Gastroesophageal sphincter (tissue), 4 donors: ENCODE data around the gene KATNAL2. TPM values are rescaled to one million over a fixed set of nuclear protein-coding genes. Genes with fewer than 3 reads are reported as not detected.

ENCODE experiments used
- ATAC-seq: fragments of 150-250 bp; one replicate; pipeline ENCODE4 v1.9.1; 2016; ENCODE audit warnings: mild to moderate bottlenecking, moderate library complexity
- H3K27ac ChIP-seq, 4 donors: fragments of 200-600 bp; sonication (generic) in 3 of 4; 1 replicate in 3 of 4; 2 replicates in 1 of 4; pipeline ENCODE4 v1.5.1; 2016 to 2019
- H3K27me3 ChIP-seq: fragments of 200-600 bp; sonication (generic); one replicate; pipeline ENCODE4 v1.5.1; 2019
- H3K36me3 ChIP-seq, 2 donors: fragments of 200-600 bp; sonication (generic); one replicate each; pipeline ENCODE4 v1.5.1; 2019; ENCODE audit warnings: control low read depth in 1 of 2
- H3K4me1 ChIP-seq, 3 donors: fragments of 200-600 bp; sonication (generic); 1 replicate in 2 of 3; 2 replicates in 1 of 3; pipeline ENCODE4 v1.5.1; 2016 to 2019; ENCODE audit warnings: control low read depth in 2 of 3
- H3K4me3 ChIP-seq, 2 donors: fragments of 200-600 bp; sonication (generic); one replicate each; pipeline ENCODE4 v1.5.1; 2019; ENCODE audit warnings: mild to moderate bottlenecking in 1 of 2, moderate library complexity in 1 of 2
- H3K9me3 ChIP-seq, 3 donors: fragments of 200-600 bp; sonication (generic); one replicate each; pipeline ENCODE4 v1.5.1; 2017 to 2019; ENCODE audit warnings: control low read depth in 2 of 3
- CTCF ChIP-seq, 4 experiments: fragments of 200-600 bp in 2 of 4; fragments of 450-650 bp in 2 of 4; sonication (generic) in 1 of 4; IDR thresholded peaks; one replicate each; pipeline ENCODE4 v1.5.1; 2017 to 2019; ENCODE audit warnings: antibody characterized with exemption in 4 of 4, mild to moderate bottlenecking in 2 of 4, moderate library complexity in 2 of 4
- EP300 ChIP-seq: sonication (generic); formaldehyde crosslinking; IDR thresholded peaks from one replicate; pipeline ENCODE4 v1.6.1; 2017; ENCODE audit warnings: antibody characterized with exemption, mild to moderate bottlenecking
- POLR2A ChIP-seq, 2 donors: fragments of 450-650 bp; IDR thresholded peaks; one replicate each; pipeline ENCODE4 v1.6.1; 2017; ENCODE audit warnings: antibody characterized with exemption in 2 of 2, mild to moderate bottlenecking in 2 of 2, moderate library complexity in 1 of 2
- POLR2AphosphoS5 ChIP-seq: sonication (generic); formaldehyde crosslinking; IDR thresholded peaks from one replicate; pipeline ENCODE4 v1.6.1; 2017; ENCODE audit warnings: antibody characterized with exemption
- WGBS, 2 donors: methylation state at CpG; one replicate each; pipeline ENCODE4 v1.1.5; 2018; ENCODE audit warnings: low coverage in 1 of 2; 5-methylcytosine and 5-hydroxymethylcytosine counted together
- total RNA-seq, 4 donors: library from RNA; depleted of rRNA; stranded (reverse); fragments of >200 nt; gene quantifications; one replicate each; pipeline ENCODE4 v1.1.0, GENCODE V29; 2016

KATNAL2 gene
- total RNA-seq, 4 donors from 2014 or later, result 0.89 to 4.1 (median 3.3) TPM

GRCh38 chr18:46894124-46894523 is 23.3 kb upstream of the KATNAL2 start:
- Histone ChIP-seq H3K4me3 (no peak overlapping the region), H3K27ac (no peak overlapping the region), H3K9me3 (peaks cover 0 to 5% (median 0%) of the 10 kb centered on the region in 3 donors), H3K27me3 (no peaks in the 10 kb centered on the region), H3K4me1 (peaks cover 0 to 7% (median 0%) of the 10 kb centered on the region in 3 donors), H3K36me3 (peaks cover 0 to 16% of the 10 kb centered on the region in 2 donors)
- TF ChIP-seq POLR2A (IDR thresholded peaks at IDR 0.05) (no peak), CTCF (IDR thresholded peaks at IDR 0.05) (no peak), EP300 (no peak), POLR2AphosphoS5 (no peak)
- ATAC-seq, result no peak
- 87 to 100% methylated on average over 2 of the region's 2 CpGs for WGBS, 2 donors

- Histone ChIP-seq H3K4me1 (peaks cover 0 to 11% (median 0%) of the 10 kb centered on the region in 3 donors), H3K9me3 (no peaks in the 10 kb centered on the region), H3K4me3 (no peak overlapping the region), H3K36me3 (no peaks in the 10 kb centered on the region), H3K27me3 (no peaks in the 10 kb centered on the region), H3K27ac (no peak overlapping the region)
- WGBS, 2 donors, result 51 to 73% methylated on average over 2 of the region's 2 CpGs
- TF ChIP-seq POLR2AphosphoS5 (no peak), CTCF (IDR thresholded peaks at IDR 0.05) (no peak), EP300 (no peak), POLR2A (IDR thresholded peaks at IDR 0.05) (no peak)
- ATAC-seq, result no peak
Measured at GRCh38 chr18:46899274-46899948, 18.0 kb upstream of the KATNAL2 start.

- TF ChIP-seq POLR2AphosphoS5 (no peak), POLR2A (IDR thresholded peaks at IDR 0.05) (no peak), EP300 (no peak), CTCF (IDR thresholded peaks at IDR 0.05) (no peak)
- Histone ChIP-seq H3K27me3 (no peaks in the 10 kb centered on the region), H3K9me3 (no peaks in the 10 kb centered on the region), H3K27ac (no peak overlapping the region), H3K4me3 (no peak overlapping the region), H3K4me1 (peaks cover 0 to 5% (median 0%) of the 10 kb centered on the region in 3 donors), H3K36me3 (no peaks in the 10 kb centered on the region)
- WGBS, 2 donors, result 97 to 98% methylated on average over 3 of the region's 3 CpGs
- ATAC-seq, result no peak
Measured at GRCh38 chr18:46903406-46903805, 14.0 kb upstream of the KATNAL2 start.

GRCh38 chr18:46909497-46909896 is 7.9 kb upstream of the KATNAL2 start:
- no peak for ATAC-seq
- 89 to 93% methylated on average over 1 to 3 of the region's 3 CpGs for WGBS, 2 donors
- no peaks in the 10 kb centered on the region for H3K27me3 ChIP-seq
- no peak overlapping the region for H3K27ac ChIP-seq
- H3K4me1 ChIP-seq, result peaks cover 0 to 11% (median 0%) of the 10 kb centered on the region in 3 donors
- no peaks in the 10 kb centered on the region for H3K9me3 ChIP-seq
- TF ChIP-seq POLR2A (IDR thresholded peaks at IDR 0.05), result no peak
- no peak overlapping the region for H3K4me3 ChIP-seq
- H3K36me3 ChIP-seq, result no peaks in the 10 kb centered on the region

GRCh38 chr18:46910856-46911255 is 6.5 kb upstream of the KATNAL2 start:
- ATAC-seq, result no peak
- Histone ChIP-seq H3K27me3 (no peaks in the 10 kb centered on the region), H3K36me3 (no peaks in the 10 kb centered on the region), H3K4me1 (peaks cover 0 to 24% (median 5%) of the 10 kb centered on the region in 3 donors), H3K9me3 (no peaks in the 10 kb centered on the region), H3K4me3 (no peak overlapping the region), H3K27ac (no peak overlapping the region)
- no peak for TF ChIP-seq POLR2AphosphoS5
- no peak for TF ChIP-seq EP300
- no peak for TF ChIP-seq POLR2A (IDR thresholded peaks at IDR 0.05)
- TF ChIP-seq CTCF (IDR thresholded peaks at IDR 0.05), result no peak
- WGBS, 2 donors, result 85 to 88% methylated on average over 3 of the region's 3 CpGs
